Rectal smooth muscle tissue (tissue), 1 donor: ENCODE measurements around the gene TENM3.

Source experiments
- H3K27ac ChIP-seq: one replicate; pipeline ENCODE4 v1.7.0; 2013; ENCODE audit warnings: low read depth, low read length, inconsistent platforms
- H3K27me3 ChIP-seq: one replicate; pipeline ENCODE4 v1.7.0; 2013; ENCODE audit warnings: low read length; ENCODE audit not compliant: control insufficient read depth, insufficient read depth
- H3K36me3 ChIP-seq: one replicate; pipeline ENCODE4 v1.7.0; 2013; ENCODE audit warnings: low read length; ENCODE audit not compliant: control insufficient read depth, insufficient read depth
- H3K4me1 ChIP-seq: one replicate; pipeline ENCODE4 v1.7.0; 2013; ENCODE audit warnings: low read length; ENCODE audit not compliant: control insufficient read depth, insufficient read depth
- H3K4me3 ChIP-seq: one replicate; pipeline ENCODE4 v1.7.0; 2013; ENCODE audit warnings: low read length
- H3K9ac ChIP-seq: one replicate; pipeline ENCODE4 v1.7.0; 2013; ENCODE audit warnings: low read length

Gene TENM3

GRCh38 chr4:182213004-182213403, 30.2 kb upstream of the TENM3 start:
- H3K27ac ChIP-seq = no peak overlapping the region
- no peak overlapping the region for H3K4me3 ChIP-seq
- no peaks in the 10 kb centered on the region for H3K27me3 ChIP-seq
- no peak overlapping the region for H3K9ac ChIP-seq
- no peaks in the 10 kb centered on the region for H3K36me3 ChIP-seq
- H3K4me1 ChIP-seq = peaks cover 5% of the 10 kb centered on the region

DNA sequence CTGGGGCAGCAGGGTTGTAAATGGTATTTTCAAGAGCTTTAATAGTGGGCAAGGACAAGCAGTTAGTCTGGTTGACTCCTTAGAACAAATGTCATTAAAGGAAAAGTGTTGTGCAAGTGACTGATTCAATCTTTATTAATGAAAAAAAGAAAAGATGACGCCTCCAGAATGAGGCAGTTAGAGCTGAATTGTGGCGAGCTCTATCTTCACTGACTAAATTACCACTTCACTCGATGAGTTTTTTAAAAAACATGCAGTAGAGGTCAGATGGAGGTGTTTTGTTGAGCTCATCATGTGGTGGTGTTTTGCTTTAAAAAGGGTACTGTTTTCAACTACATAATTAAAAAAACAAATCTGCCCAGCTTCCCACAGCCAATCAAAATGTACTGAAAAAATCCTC, 28.1 kb upstream of the TENM3 start:
- no peak overlapping the region for H3K9ac ChIP-seq
- no peak overlapping the region for H3K27ac ChIP-seq
- no peak overlapping the region for H3K4me3 ChIP-seq
- no peaks in the 10 kb centered on the region for H3K4me1 ChIP-seq
- H3K36me3 ChIP-seq = no peaks in the 10 kb centered on the region
- H3K27me3 ChIP-seq = no peaks in the 10 kb centered on the region

DNA sequence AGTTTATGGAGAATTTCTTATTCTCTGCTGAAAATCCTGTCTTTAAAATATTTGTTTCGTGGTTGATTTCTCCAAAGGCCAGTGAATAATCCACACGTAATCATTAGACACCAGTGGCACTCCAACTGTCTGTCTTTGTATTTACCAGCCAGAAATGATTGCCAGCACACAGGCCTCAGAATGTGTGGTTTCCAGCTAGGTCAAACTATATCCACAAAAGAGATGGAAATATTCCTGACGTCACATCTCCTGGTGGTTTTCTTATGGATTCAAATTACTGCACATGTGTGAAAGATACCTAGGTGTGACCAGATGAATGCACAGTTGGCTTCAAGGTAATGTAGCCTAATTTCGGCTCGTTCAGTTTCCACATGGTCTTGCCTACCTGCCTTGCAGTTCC, 27.2 kb upstream of the TENM3 start:
- Histone ChIP-seq H3K27me3 (no peaks in the 10 kb centered on the region), H3K9ac (no peak overlapping the region), H3K4me1 (no peaks in the 10 kb centered on the region), H3K27ac (no peak overlapping the region), H3K4me3 (no peak overlapping the region), H3K36me3 (no peaks in the 10 kb centered on the region)

DNA sequence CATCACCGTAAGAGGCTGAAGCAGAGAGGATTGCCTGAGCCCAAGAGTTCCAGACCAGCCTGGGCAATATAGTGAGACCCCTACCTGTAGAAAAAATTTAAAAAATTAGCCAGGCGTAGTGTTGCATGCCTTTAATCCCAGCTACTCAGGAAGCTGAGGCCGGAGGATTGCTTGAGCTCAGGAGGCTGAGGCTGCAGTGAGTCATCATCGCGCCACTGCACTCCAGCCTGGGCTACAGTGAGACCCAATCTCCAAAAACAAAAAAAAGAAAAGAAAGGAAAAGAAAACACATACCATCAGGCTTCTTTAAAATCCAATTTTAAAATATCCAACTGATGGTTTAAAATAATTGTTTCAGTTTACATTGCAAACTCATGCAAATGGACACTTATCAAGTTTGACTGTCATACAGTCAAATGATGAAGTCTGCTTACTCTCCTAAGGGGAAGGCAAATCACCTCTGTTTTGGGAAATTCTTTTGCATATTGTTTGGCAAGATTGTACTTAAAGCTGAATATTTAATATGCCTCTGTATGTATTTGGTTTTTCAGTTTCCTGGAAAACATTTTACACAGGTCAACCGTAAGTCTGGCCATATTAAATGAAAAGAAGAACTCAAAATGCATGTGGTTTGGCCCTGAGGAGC, 23.7 kb upstream of the TENM3 start:
- H3K27me3 ChIP-seq = no peaks in the 10 kb centered on the region
- no peak overlapping the region for H3K9ac ChIP-seq
- no peak overlapping the region for H3K27ac ChIP-seq
- H3K4me1 ChIP-seq = no peaks in the 10 kb centered on the region
- H3K36me3 ChIP-seq = no peaks in the 10 kb centered on the region
- no peak overlapping the region for H3K4me3 ChIP-seq

DNA sequence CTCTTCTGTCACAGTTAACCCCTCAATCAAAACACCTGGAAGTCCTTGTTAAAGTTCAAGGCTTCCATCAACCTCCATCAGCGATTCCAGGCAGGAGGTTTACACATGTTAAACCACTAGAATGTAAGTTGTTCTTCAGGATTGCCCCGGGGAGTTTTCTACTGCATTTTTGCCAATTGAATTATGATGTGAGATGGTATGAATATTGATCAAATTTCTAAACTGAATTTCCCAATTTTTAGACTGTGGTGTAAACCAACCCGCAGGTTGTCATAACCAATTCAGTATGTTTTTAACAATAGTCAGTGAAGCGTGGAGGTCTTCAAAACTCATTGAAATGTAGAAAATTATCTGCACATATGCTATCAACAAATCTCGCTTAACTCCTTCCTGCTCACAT, 21.2 kb upstream of the TENM3 start:
- Histone ChIP-seq H3K4me3 (no peak overlapping the region), H3K9ac (no peak overlapping the region), H3K27ac (no peak overlapping the region), H3K27me3 (no peaks in the 10 kb centered on the region), H3K4me1 (no peaks in the 10 kb centered on the region), H3K36me3 (no peaks in the 10 kb centered on the region)

DNA sequence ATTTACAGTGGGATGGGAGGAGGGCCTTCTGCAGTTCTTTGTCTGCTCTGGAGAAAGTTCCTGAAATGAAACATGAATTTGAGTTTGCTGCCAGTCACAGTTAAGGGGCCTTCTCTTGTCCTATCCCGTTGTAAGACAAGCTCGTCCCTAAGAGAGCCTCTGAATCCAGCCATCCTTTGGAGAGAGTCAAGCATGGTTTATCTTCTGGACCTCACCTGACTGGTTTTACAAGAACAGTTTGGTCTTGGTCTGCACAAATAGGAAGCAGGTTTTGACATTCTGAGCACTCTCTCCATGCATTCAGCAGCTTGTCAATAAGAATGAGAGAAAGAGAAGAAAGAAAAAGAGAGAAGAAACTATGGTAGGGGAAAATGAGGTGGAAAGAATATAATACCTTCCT, 20.4 kb upstream of the TENM3 start:
- H3K9ac ChIP-seq = no peak overlapping the region
- H3K27me3 ChIP-seq = no peaks in the 10 kb centered on the region
- H3K4me1 ChIP-seq = no peaks in the 10 kb centered on the region
- no peak overlapping the region for H3K4me3 ChIP-seq
- no peak overlapping the region for H3K27ac ChIP-seq
- no peaks in the 10 kb centered on the region for H3K36me3 ChIP-seq

DNA sequence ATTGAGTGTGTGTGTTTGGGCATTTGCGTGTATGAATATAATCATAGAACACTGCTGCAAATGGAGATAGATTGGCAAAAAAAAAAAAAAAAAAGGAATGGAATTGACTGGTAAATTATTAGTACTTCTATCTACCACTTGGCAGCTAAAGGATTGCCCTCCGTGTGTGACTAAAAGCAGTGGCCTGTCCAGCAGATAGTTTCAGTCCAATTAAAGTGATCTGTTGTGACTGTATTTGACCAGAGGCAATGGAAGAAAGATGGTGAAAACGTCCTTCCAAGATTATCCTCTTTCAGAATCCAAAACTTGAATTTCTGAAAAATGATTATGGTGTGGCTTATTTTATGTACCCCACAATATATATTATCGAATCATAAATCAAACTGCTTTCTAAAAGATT, 19.5 kb upstream of the TENM3 start:
- Histone ChIP-seq H3K27ac (no peak overlapping the region), H3K9ac (no peak overlapping the region), H3K4me1 (no peaks in the 10 kb centered on the region), H3K27me3 (no peaks in the 10 kb centered on the region), H3K4me3 (no peak overlapping the region), H3K36me3 (no peaks in the 10 kb centered on the region)

DNA sequence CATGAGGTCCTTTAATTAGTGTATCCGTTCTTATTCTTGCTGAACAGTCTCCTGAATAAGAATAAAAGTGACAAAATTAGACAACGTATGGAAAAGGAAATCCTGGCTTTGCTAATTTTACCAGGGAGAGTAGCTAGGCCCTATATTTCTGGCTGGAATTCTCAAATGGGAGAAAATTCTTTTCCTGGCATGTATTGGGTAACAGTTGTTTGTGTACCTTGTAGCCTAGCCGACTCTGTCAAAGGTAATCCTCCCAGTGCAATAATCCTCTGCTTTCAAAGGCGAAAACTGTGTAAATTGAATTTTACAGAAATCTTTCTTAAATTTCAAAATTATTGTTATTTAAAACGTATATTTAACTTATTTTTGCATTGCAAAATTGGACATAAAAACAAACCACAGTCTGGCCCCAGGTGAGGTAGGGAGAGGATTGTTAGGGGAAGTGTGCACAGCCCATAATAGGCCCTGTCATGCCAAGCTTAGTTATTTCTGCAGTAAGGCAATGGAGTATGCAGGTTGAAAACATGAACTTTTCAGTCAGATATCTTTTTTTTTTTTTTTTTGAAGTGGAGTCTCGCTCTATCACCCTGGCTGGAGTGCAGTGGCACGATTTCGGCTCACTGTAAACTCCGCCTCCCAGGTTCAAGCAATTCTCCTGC, 18.9 kb upstream of the TENM3 start:
- Histone ChIP-seq H3K36me3 (no peaks in the 10 kb centered on the region), H3K4me3 (no peak overlapping the region), H3K27ac (no peak overlapping the region), H3K27me3 (no peaks in the 10 kb centered on the region), H3K9ac (no peak overlapping the region), H3K4me1 (no peaks in the 10 kb centered on the region)

- no peak overlapping the region for H3K27ac ChIP-seq
- H3K36me3 ChIP-seq = no peaks in the 10 kb centered on the region
- H3K27me3 ChIP-seq = no peaks in the 10 kb centered on the region
Observed at GRCh38 chr4:182225257-182225852, 17.8 kb upstream of the TENM3 start.

DNA sequence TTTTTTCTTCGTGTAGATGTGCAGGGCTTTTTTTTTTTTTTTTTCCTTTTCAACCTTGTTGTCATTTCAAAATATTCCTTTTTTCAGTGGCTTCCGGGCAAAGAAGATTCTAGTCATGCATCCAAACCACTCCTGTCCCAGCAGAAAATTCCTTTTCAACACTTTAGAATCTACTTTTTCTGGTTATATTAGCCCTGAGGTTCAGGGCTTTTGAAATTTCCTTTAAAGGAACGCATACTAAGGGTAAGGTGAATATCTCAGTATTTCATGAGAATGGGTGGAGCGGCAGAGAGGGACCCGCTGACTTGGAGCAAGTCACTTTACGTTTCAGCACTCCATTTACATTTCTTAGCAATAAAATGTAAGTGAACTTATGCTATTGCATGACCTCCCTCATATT, 15.6 kb upstream of the TENM3 start:
- Histone ChIP-seq H3K9ac (no peak overlapping the region), H3K27me3 (no peaks in the 10 kb centered on the region), H3K4me3 (no peak overlapping the region), H3K36me3 (no peaks in the 10 kb centered on the region), H3K27ac (no peak overlapping the region), H3K4me1 (peaks cover 3% of the 10 kb centered on the region)

More at GRCh38 chr4:182225257-182225852, 17.8 kb upstream of the TENM3 start:
- no peak overlapping the region for H3K4me3 ChIP-seq
- H3K4me1 ChIP-seq = no peaks in the 10 kb centered on the region
- H3K9ac ChIP-seq = no peak overlapping the region

DNA sequence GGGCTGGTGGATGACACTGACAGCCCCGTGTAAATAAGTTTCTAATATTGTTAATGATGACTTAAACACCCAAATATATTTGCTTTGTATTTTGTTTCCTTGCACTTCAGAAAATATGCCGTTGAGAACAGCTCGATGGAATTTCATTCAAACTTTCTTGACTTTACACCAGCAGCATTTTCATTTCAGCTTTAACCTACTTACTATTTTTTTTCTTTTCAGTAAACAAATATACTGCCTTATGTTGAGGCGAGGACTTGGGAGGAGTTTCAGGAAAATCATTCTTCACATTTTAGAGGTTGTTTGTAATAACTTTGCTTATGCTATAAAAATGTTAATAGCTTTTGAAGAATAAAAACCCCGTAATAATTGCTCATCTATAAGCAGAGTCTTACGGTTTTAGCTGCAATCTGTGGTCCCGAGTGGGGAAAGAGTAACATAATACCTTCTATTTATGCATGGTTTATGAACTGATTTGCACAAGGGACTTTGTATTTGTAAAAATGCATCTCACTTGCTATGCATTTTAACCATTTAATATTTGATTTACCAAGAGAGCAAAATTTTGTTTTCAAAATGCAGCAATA, 14.1 kb upstream of the TENM3 start:
- Histone ChIP-seq H3K4me3 (no peak overlapping the region), H3K27ac (no peak overlapping the region), H3K4me1 (peaks cover 3% of the 10 kb centered on the region), H3K36me3 (no peaks in the 10 kb centered on the region), H3K9ac (no peak overlapping the region), H3K27me3 (no peaks in the 10 kb centered on the region)

GRCh38 chr4:182230256-182230655, 12.9 kb upstream of the TENM3 start:
- Histone ChIP-seq H3K4me1 (peaks cover 3% of the 10 kb centered on the region), H3K36me3 (no peaks in the 10 kb centered on the region), H3K27me3 (no peaks in the 10 kb centered on the region), H3K9ac (no peak overlapping the region), H3K27ac (no peak overlapping the region), H3K4me3 (no peak overlapping the region)
